NCI-H2107 treated with DMSO at 0.1 percent for 48 hours (cell line): Measurements from ENCODE around the gene C14orf119.
"Not testable (repeated sequence)": the region's sequence is repeated elsewhere in the genome, so short reads cannot be mapped to it uniquely, and the experiment has no call there.

Source experiments
- DNase-seq: peaks from one replicate; lab custom pipeline; 2025; ENCODE audit not compliant: unreplicated experiment; lab: John Stamatoyannopoulos, UW

Gene C14orf119

GRCh38 chr14:23089498-23090253 lies 5.6 kb upstream of the C14orf119 start:
- DNase-seq: no peak

GRCh38 chr14:23090254-23090636 lies 5.1 kb upstream of the C14orf119 start:
- no peak for DNase-seq

GRCh38 chr14:23091294-23092225 lies 3.7 kb upstream of the C14orf119 start:
- no peak for DNase-seq

- DNase-seq: no peak
These were observed 2.2 kb upstream of the C14orf119 start for GRCh38 chr14:23093104-23093503.

GRCh38 chr14:23093526-23093925 lies 1.8 kb upstream of the C14orf119 start:
- DNase-seq: no peak

GRCh38 chr14:23093991-23094665 lies 1.2 kb upstream of the C14orf119 start:
- no peak for DNase-seq

GRCh38 chr14:23094666-23095195 lies 574 bp upstream of the C14orf119 start, which contains the start of gene ACIN1:
Gene ACIN1, minus strand, starts transcription at chr14:23095136. Its CDS starts 24 bp downstream, at chr14:23095112.
- DNase-seq: no peak

- no peak for DNase-seq
These were observed 2.5 kb downstream of the C14orf119 start for GRCh38 chr14:23097786-23098185.

- no peak for DNase-seq
These were observed 4.0 kb downstream of the C14orf119 start for GRCh38 chr14:23099212-23099861.

GRCh38 chr14:23101213-23101970 lies 6.1 kb downstream of the C14orf119 start:
- peak; percentile 57 for DNase-seq

GRCh38 chr14:23101986-23102625 lies 6.8 kb downstream of the C14orf119 start:
- DNase-seq: no peak

- no peak for DNase-seq
These were observed 7.5 kb downstream of the C14orf119 start for GRCh38 chr14:23102801-23103200.

- no peak for DNase-seq
These were observed 8.3 kb downstream of the C14orf119 start for GRCh38 chr14:23103581-23103980.

- DNase-seq: no peak
These were observed 8.8 kb downstream of the C14orf119 start for GRCh38 chr14:23104070-23104590.

- peak; percentile 3 for DNase-seq
These were observed 9.5 kb downstream of the C14orf119 start, which contains the start of gene CIROP for GRCh38 chr14:23104591-23105347. Gene CIROP, minus strand, starts transcription at chr14:23104989. Its CDS starts 69 bp downstream, at chr14:23104920.

GRCh38 chr14:23105348-23105824 lies 10.1 kb downstream of the C14orf119 start:
- DNase-seq: no peak

- no peak for DNase-seq
These were observed 11.4 kb downstream of the C14orf119 start for GRCh38 chr14:23106747-23107045.

GRCh38 chr14:23107620-23108019 lies 12.3 kb downstream of the C14orf119 start:
- DNase-seq: not testable (repeated sequence)
